ENCODE measurements around the gene DUSP8. TPM values are rescaled to one million over a fixed set of nuclear protein-coding genes. Genes with fewer than 3 reads are reported as not detected.

Gene DUSP8
- total RNA-seq, 1 experiment from 2014 or later, result 4.4 TPM

GRCh38 chr11:1563697-1564534 lies 8.2 kb downstream of the DUSP8 start:
- Mint-ChIP-seq H3K36me3 (ENCODE audit: insufficient read depth in 1 of 3, low read depth in 3 of 3) (no peaks in the 10 kb centered on the region), H3K9me3 (no peaks in the 10 kb centered on the region), H3K4me1 (peaks cover 17 to 40% of the 10 kb centered on the region in 2 experiments), H3K27me3 (ENCODE audit: low read depth) (peaks cover 24% of the 10 kb centered on the region), H3K27ac (no peak overlapping the region), H3K4me3 (no peak overlapping the region)
- Histone ChIP-seq H3K79me2 (ENCODE audit: insufficient read depth, low read length) (no peaks in the 10 kb centered on the region), H3K9ac (ENCODE audit: extremely low read depth, insufficient read length, low read length) (no peak overlapping the region), H3K4me1 (ENCODE audit: insufficient read depth, low read length) (no peaks in the 10 kb centered on the region; the same call in 1 of the 2 replicates), H3K4me2 (ENCODE audit: insufficient read depth, insufficient read length, low read length) (no peak overlapping the region), H2BK12ac (ENCODE audit: insufficient read length, low read depth, low read length) (no peak overlapping the region), H2AFZ (ENCODE audit: low read length) (no peak overlapping the region), H2BK120ac (ENCODE audit: low read depth, low read length, poor library complexity, severe bottlenecking) (no peak overlapping the region), H3K23me2 (ENCODE audit: insufficient read length, low read depth, low read length, poor library complexity, severe bottlenecking) (no peaks in the 10 kb centered on the region), H3K56ac (ENCODE audit: insufficient read length, low read depth, low read length) (no peak overlapping the region), H3K23ac (ENCODE audit: insufficient read length, low read depth, low read length) (no peak overlapping the region), H3K9me3 (ENCODE audit: control insufficient read depth, low read depth, low read length) (no peaks in the 10 kb centered on the region), H4K5ac (ENCODE audit: insufficient read length, low read depth, low read length) (no peak overlapping the region), H4K20me1 (ENCODE audit: control insufficient read depth, insufficient read depth, insufficient read length) (no peaks in the 10 kb centered on the region), H3K14ac (ENCODE audit: insufficient read depth, low read length) (peak overlapping the region; percentile 10; the same call in 1 of the 2 replicates), H3K4ac (ENCODE audit: low read depth, low read length) (no peak overlapping the region), H4K8ac (replicated peaks; ENCODE audit: insufficient read length, low read depth, low read length) (no peak overlapping the region), H4K91ac (ENCODE audit: insufficient read length, low read depth, low read length) (no peak overlapping the region), H3T11ph (ENCODE audit: low read length) (no peak overlapping the region), H2AK5ac (ENCODE audit: insufficient read length, low read length) (no peak overlapping the region), H2BK15ac (ENCODE audit: low read depth, low read length) (no peak overlapping the region), H3K27ac (ENCODE audit: insufficient read length, low read depth, low read length) (no peak overlapping the region), H2BK5ac (ENCODE audit: insufficient read length, low read length) (no peak overlapping the region), H3K27me3 (ENCODE audit: insufficient read depth, low read length) (no peaks in the 10 kb centered on the region; the same call in 1 of the 2 replicates), H2BK20ac (ENCODE audit: low read depth, low read length, poor library complexity, severe bottlenecking) (no peak overlapping the region), H3K18ac (ENCODE audit: insufficient read length, low read depth, low read length) (no peak overlapping the region), H3K79me1 (ENCODE audit: insufficient read depth, low read depth, low read length, poor library complexity, severe bottlenecking) (no peaks in the 10 kb centered on the region)
- DNase-seq, result no peak
- WGBS (ENCODE audit: extremely low coverage, insufficient read length, low lambda C conversion rate), result no CpG with 5 or more reads among the region's 29 CpGs
- no peak for TF ChIP-seq CTCF (conservative IDR thresholded peaks at IDR 0.05)
